ENCODE measurements around the gene ANK2.

GRCh38 chr4:113384600-113384999 is 335.1 kb downstream of the ANK2 start:
- TF ChIP-seq CTCF (IDR thresholded peaks at IDR 0.05; ENCODE audit: low read length): no peak
- TF ChIP-seq EZH2 (IDR thresholded peaks at IDR 0.05; ENCODE audit: borderline replicate concordance, low read length): no peak

Data from OCI-LY1 (cell line).